Upper lobe of left lung (tissue), 4 donors: ENCODE measurements around the gene DIO3.

Source experiments
- POLR2A ChIP-seq, 4 donors: fragments of 450-650 bp; IDR thresholded peaks; one replicate each; pipeline ENCODE4 v1.5.1; 2016 to 2017; ENCODE audit warnings: antibody characterized with exemption in 4 of 4, mild to moderate bottlenecking in 2 of 4
- TF ChIP-seq, protein P1 (sequence below), 6 experiments: fragments of 450-650 bp in 4 of 6; fragments of 200-600 bp in 2 of 6; sonication (generic) in 2 of 6; IDR thresholded peaks; one replicate each; pipeline ENCODE4 v1.5.1; 2016 to 2019; ENCODE audit warnings: antibody characterized with exemption in 6 of 6

DNA sequence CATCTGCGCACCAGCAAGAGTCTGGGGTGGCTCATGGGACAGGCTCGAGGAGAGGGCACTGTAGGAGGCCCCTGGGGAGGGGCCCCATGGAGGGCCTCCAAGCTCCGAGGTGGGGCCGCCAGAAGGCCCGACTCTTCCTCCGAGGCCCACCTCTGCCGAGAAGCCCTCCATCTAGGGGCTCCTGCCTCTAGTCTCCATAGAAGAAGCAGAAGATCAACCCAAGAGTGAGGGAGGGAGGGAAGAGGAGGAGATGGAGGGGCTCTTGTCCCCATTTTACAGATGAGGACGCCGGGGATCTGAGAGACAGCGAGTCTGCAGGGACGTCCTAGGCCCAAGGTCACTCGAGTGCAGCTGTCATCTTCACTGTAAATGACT, 41.2 kb downstream of the DIO3 start:
- no peak for TF ChIP-seq POLR2A (IDR thresholded peaks at IDR 0.05)
- TF ChIP-seq, protein P1, sequence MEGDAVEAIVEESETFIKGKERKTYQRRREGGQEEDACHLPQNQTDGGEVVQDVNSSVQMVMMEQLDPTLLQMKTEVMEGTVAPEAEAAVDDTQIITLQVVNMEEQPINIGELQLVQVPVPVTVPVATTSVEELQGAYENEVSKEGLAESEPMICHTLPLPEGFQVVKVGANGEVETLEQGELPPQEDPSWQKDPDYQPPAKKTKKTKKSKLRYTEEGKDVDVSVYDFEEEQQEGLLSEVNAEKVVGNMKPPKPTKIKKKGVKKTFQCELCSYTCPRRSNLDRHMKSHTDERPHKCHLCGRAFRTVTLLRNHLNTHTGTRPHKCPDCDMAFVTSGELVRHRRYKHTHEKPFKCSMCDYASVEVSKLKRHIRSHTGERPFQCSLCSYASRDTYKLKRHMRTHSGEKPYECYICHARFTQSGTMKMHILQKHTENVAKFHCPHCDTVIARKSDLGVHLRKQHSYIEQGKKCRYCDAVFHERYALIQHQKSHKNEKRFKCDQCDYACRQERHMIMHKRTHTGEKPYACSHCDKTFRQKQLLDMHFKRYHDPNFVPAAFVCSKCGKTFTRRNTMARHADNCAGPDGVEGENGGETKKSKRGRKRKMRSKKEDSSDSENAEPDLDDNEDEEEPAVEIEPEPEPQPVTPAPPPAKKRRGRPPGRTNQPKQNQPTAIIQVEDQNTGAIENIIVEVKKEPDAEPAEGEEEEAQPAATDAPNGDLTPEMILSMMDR (IDR thresholded peaks at IDR 0.05) = no peak
